ENCODE results near the gene CLIC5. TPM values are rescaled to one million over a fixed set of nuclear protein-coding genes. Genes with fewer than 3 reads are reported as not detected.

Gene CLIC5
- polyA plus RNA-seq, 3 donors = not detected

DNA sequence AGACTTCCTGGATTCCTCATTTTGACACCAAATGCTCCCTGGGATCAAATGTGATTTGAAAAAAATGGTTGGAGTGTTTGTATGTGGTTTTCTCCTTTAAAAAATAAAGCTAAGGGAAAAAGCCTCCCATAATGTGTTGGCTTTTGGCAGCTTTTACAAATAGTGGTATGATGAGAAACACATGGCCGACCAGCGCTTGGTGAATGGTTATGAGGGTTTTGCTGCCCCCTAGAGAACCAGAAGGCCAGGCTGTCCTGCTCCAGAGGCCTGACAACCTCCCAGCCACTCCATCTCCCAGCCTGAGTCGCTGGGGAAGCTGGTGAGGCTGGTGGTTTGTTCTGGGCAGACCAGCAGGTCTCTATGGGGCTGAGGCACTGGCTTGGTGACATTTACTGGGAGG is 69.3 kb downstream of the CLIC5 start:
- Mint-ChIP-seq H3K4me3 (no peak overlapping the region), H3K9me3 (no peaks in the 10 kb centered on the region), H3K4me1 (peaks cover 5% of the 10 kb centered on the region), H3K27ac (no peak overlapping the region), H3K36me3 (no peaks in the 10 kb centered on the region), H3K27me3 (ENCODE audit: low read depth in 3 of 3) (peaks cover 0 to 3% (median 1%) of the 10 kb centered on the region in 3 donors)
- Histone ChIP-seq H3K36me3 (replicated peaks in 1 of 2; ENCODE audit: control insufficient read depth in 1 of 2, insufficient read depth in 2 of 2, low read length in 2 of 2) (no peaks in the 10 kb centered on the region), H4K20me1 (ENCODE audit: insufficient read depth, low read length) (no peaks in the 10 kb centered on the region), H3K4me1 (ENCODE audit: control insufficient read depth in 1 of 2, insufficient read depth in 2 of 2, low read length in 2 of 2) (no peaks in the 10 kb centered on the region), H3K27ac (ENCODE audit: low read depth in 1 of 2, low read length in 2 of 2) (no peak overlapping the region), H2AFZ (ENCODE audit: insufficient read depth, low read depth, low read length, poor library complexity, severe bottlenecking) (no peak overlapping the region), H3K27me3 (ENCODE audit: control insufficient read depth in 2 of 2, insufficient read depth in 2 of 2, low read length in 2 of 2) (no peaks in the 10 kb centered on the region), H3K4me3 (replicated peaks in 1 of 3; ENCODE audit: low read depth in 2 of 3, low read length in 3 of 3) (no peak overlapping the region), H3K9me3 (replicated peaks in 1 of 2; ENCODE audit: control insufficient read depth in 1 of 2, insufficient read depth in 1 of 2, low read length in 2 of 2) (no peaks in the 10 kb centered on the region), H3K4me2 (replicated peaks; ENCODE audit: extremely low read depth, low read length, poor library complexity, severe bottlenecking) (no peak overlapping the region), H3K9ac (ENCODE audit: insufficient read depth, low read length, poor library complexity, severe bottlenecking) (no peak overlapping the region), H3K79me2 (ENCODE audit: insufficient read depth, low read length) (no peaks in the 10 kb centered on the region)
- no peak for TF ChIP-seq CTCF (IDR thresholded peaks at IDR 0.05)
- DNase-seq = no peak
- intact Hi-C loops (cut with micrococcal nuclease) = no loop called here
- WGBS (ENCODE audit: insufficient coverage) = no CpG with 5 or more reads among the region's 3 CpGs

- no peak for TF ChIP-seq CTCF (IDR thresholded peaks at IDR 0.05)
- Histone ChIP-seq H2AFZ (ENCODE audit: insufficient read depth, low read depth, low read length, poor library complexity, severe bottlenecking) (no peak overlapping the region), H3K4me2 (replicated peaks; ENCODE audit: extremely low read depth, low read length, poor library complexity, severe bottlenecking) (no peak overlapping the region), H3K27me3 (ENCODE audit: control insufficient read depth in 2 of 2, insufficient read depth in 2 of 2, low read length in 2 of 2) (no peaks in the 10 kb centered on the region), H3K9me3 (replicated peaks in 1 of 2; ENCODE audit: control insufficient read depth in 1 of 2, insufficient read depth in 1 of 2, low read length in 2 of 2) (no peaks in the 10 kb centered on the region), H3K9ac (ENCODE audit: insufficient read depth, low read length, poor library complexity, severe bottlenecking) (no peak overlapping the region), H3K27ac (ENCODE audit: low read depth in 1 of 2, low read length in 2 of 2) (no peak overlapping the region), H4K20me1 (ENCODE audit: insufficient read depth, low read length) (no peaks in the 10 kb centered on the region), H3K36me3 (replicated peaks in 1 of 2; ENCODE audit: control insufficient read depth in 1 of 2, insufficient read depth in 2 of 2, low read length in 2 of 2) (no peaks in the 10 kb centered on the region), H3K4me1 (ENCODE audit: control insufficient read depth in 1 of 2, insufficient read depth in 2 of 2, low read length in 2 of 2) (no peaks in the 10 kb centered on the region), H3K4me3 (replicated peaks in 1 of 3; ENCODE audit: low read depth in 2 of 3, low read length in 3 of 3) (no peak overlapping the region), H3K79me2 (ENCODE audit: insufficient read depth, low read length) (no peaks in the 10 kb centered on the region)
- H3K4me3 Mint-ChIP-seq = no peak overlapping the region
- H3K36me3 Mint-ChIP-seq = no peaks in the 10 kb centered on the region
- intact Hi-C loops (cut with micrococcal nuclease) = no loop called here
- no peak overlapping the region for H3K27ac Mint-ChIP-seq
- peaks cover 1 to 3% (median 3%) of the 10 kb centered on the region in 3 donors for H3K27me3 Mint-ChIP-seq (ENCODE audit: low read depth in 3 of 3)
- 83% methylated on average over 1 of the region's 3 CpGs for WGBS (ENCODE audit: insufficient coverage)
- H3K4me1 Mint-ChIP-seq = peaks cover 5% of the 10 kb centered on the region
- no peaks in the 10 kb centered on the region for H3K9me3 Mint-ChIP-seq
- no peak for DNase-seq
Measured at GRCh38 chr6:45942953-45943352, 72.7 kb downstream of the CLIC5 start.

Data from CD14-positive monocyte (primary cell).